HCT116 (cell line): ENCODE results near the gene PTPRF. TPM values are rescaled to one million over a fixed set of nuclear protein-coding genes. Genes with fewer than 3 reads are reported as not detected.

Experiments
- ATAC-seq: fragments of 200-7000 bp; cut with Tn5 transposase; 2 replicates; pipeline ENCODE4 v1.9.1; 2020; ENCODE audit warnings: mild to moderate bottlenecking, moderate library complexity
- BruUV-seq: library from RNA; stranded (reverse); fragments of 400-500 nt; replicated peaks from 2 replicates; lab custom pipeline; 2021; lab: Mats Ljungman, UMichigan
- CTCF ChIA-PET: fragments of 300-600 bp; sonication (Branson Sonifier 250); formaldehyde crosslinking; loops from one replicate; lab custom pipeline; 2021; ENCODE audit warnings: antibody characterized with exemption; lab: Charles Lee
- POLR2A ChIA-PET: fragments of 300-600, 350-600 bp; sonication (Branson Sonifier 250); formaldehyde crosslinking; loops from one replicate; lab custom pipeline; 2021; ENCODE audit warnings: antibody characterized with exemption; lab: Charles Lee
- RAD21 ChIA-PET, 2 experiments: fragments of 300-600 bp; sonication (Branson Sonifier 250); formaldehyde crosslinking; loops; one replicate each; lab custom pipeline; 2023; ENCODE audit warnings: low total read pairs in 2 of 2; ENCODE audit not compliant: uncharacterized antibody in 2 of 2, unreplicated experiment in 2 of 2, low non-redundant PET in 1 of 2; lab: Charles Lee
- DNase-seq: peaks from one replicate; pipeline ENCODE4 v3.0.0-alpha.2; 2010; ENCODE audit warnings: low read depth, low spot score
- H2AFZ ChIP-seq: fragments of 200-600 bp; shearing (Covaris generic), sonication (generic); 2 replicates; pipeline ENCODE4 v1.6.1; 2017; ENCODE audit warnings: low read depth, mixed run types, mixed read lengths, antibody characterized with exemption, low read length; ENCODE audit not compliant: poor library complexity, severe bottlenecking
- H3K27ac ChIP-seq: 2 replicates; pipeline ENCODE4 v1.5.1; 2012; ENCODE audit warnings: low read depth, low read length
- H3K27me3 ChIP-seq: fragments of 200-600 bp; sonication (generic); 2 replicates; pipeline ENCODE4 v1.6.1; 2016; ENCODE audit warnings: mixed run types, low read length, mixed read lengths; ENCODE audit not compliant: insufficient read depth
- H3K36me3 ChIP-seq, 2 experiments: fragments of 200-500 bp in 1 of 2; fragments of 200-600 bp in 1 of 2; sonication (Bioruptor generic) in 1 of 2; sonication (generic) in 1 of 2; 2 replicates each; pipeline versions ENCODE4 v1.5.1 to v1.6.1; 2014 to 2016; ENCODE audit warnings: low read length in 2 of 2, inconsistent platforms in 1 of 2, mixed read lengths in 1 of 2, mixed run types in 1 of 2; ENCODE audit not compliant: insufficient read depth in 2 of 2, control insufficient read depth in 1 of 2
- H3K4me1 ChIP-seq, 2 experiments: fragments of 200-600 bp in 1 of 2; sonication (generic) in 1 of 2; 2 replicates each; pipeline versions ENCODE4 v1.5.1 to v1.6.1; 2012 to 2017; ENCODE audit warnings: low read length in 2 of 2, inconsistent platforms in 1 of 2, mild to moderate bottlenecking in 1 of 2, mixed read lengths in 1 of 2, mixed run types in 1 of 2, moderate library complexity in 1 of 2; ENCODE audit not compliant: insufficient read depth in 2 of 2, control insufficient read depth in 1 of 2
- H3K4me2 ChIP-seq: fragments of 200-600 bp; sonication (generic); 2 replicates; pipeline ENCODE4 v1.6.1; 2017; ENCODE audit warnings: mixed run types, low read length, mixed read lengths
- H3K4me3 ChIP-seq, 2 experiments: fragments of 200-600 bp in 1 of 2; sonication (generic) in 1 of 2; replicated peaks in 1 of 2; 2 replicates each; pipeline ENCODE4 v1.5.1; 2011 to 2016; ENCODE audit warnings: low read length in 2 of 2, control low read depth in 1 of 2, low read depth in 1 of 2, mild to moderate bottlenecking in 1 of 2, mixed read lengths in 1 of 2, mixed run types in 1 of 2
- H3K79me2 ChIP-seq: fragments of 200-600 bp; sonication (generic); 2 replicates; pipeline ENCODE4 v1.6.1; 2017; ENCODE audit warnings: mild to moderate bottlenecking, mixed run types, low read length, moderate library complexity, mixed read lengths; ENCODE audit not compliant: insufficient read depth
- H3K9ac ChIP-seq: fragments of 200-600 bp; sonication (generic); 2 replicates; pipeline ENCODE4 v1.6.1; 2016; ENCODE audit warnings: low read length, mixed read lengths
- H3K9me2 ChIP-seq: fragments of 200-600 bp; sonication (generic), shearing (Covaris generic); 2 replicates; pipeline ENCODE4 v1.6.1; 2017; ENCODE audit warnings: mixed run types, mild to moderate bottlenecking, moderate library complexity; ENCODE audit not compliant: insufficient read depth
- H3K9me3 ChIP-seq, 2 experiments: fragments of 200-500 bp in 1 of 2; fragments of 200-600 bp in 1 of 2; sonication (Bioruptor generic) in 1 of 2; sonication (generic) in 1 of 2; 2 replicates each; pipeline ENCODE4 v1.6.1; 2014 to 2017; ENCODE audit warnings: low read length in 2 of 2, mixed read lengths in 2 of 2, inconsistent platforms in 1 of 2, low read depth in 1 of 2, mild to moderate bottlenecking in 1 of 2, mixed run types in 1 of 2, moderate library complexity in 1 of 2; ENCODE audit not compliant: control insufficient read depth in 1 of 2, insufficient read depth in 1 of 2
- H4K20me1 ChIP-seq: fragments of 200-600 bp; sonication (generic), shearing (Covaris generic); 2 replicates; pipeline ENCODE4 v1.6.1; 2017; ENCODE audit warnings: mixed run types, mild to moderate bottlenecking, moderate library complexity; ENCODE audit not compliant: insufficient read depth
- CEBPB ChIP-seq: IDR thresholded peaks from 2 replicates; pipeline ENCODE4 v1.6.1; 2012; ENCODE audit warnings: low read depth
- EZH2phosphoT487 ChIP-seq: fragments of 200-600 bp; IDR thresholded peaks from 2 replicates; pipeline ENCODE4 v1.6.1; 2018; ENCODE audit warnings: antibody characterized with exemption, borderline replicate concordance
- FOSL1 ChIP-seq: IDR thresholded peaks from 2 replicates; pipeline ENCODE4 v1.6.1; 2012; ENCODE audit warnings: low read depth
- POLR2A ChIP-seq: IDR thresholded peaks from 2 replicates; pipeline ENCODE4 v1.7.0; 2011; ENCODE audit warnings: borderline replicate concordance; ENCODE audit not compliant: insufficient read depth, insufficient read length; ENCODE audit errors: extremely low read depth
- POLR2AphosphoS5 ChIP-seq: IDR thresholded peaks from 2 replicates; pipeline ENCODE4 v1.6.1; 2011; ENCODE audit warnings: mild to moderate bottlenecking, low read depth, low read length, moderate library complexity
- RAD21 ChIP-seq: IDR thresholded peaks from 2 replicates; pipeline ENCODE4 v1.6.1; 2012; ENCODE audit warnings: low read depth, mild to moderate bottlenecking
- SP1 ChIP-seq: IDR thresholded peaks from 2 replicates; pipeline ENCODE4 v1.6.1; 2012; ENCODE audit warnings: low read depth
- SRF ChIP-seq: IDR thresholded peaks from 2 replicates; pipeline ENCODE4 v1.6.1; 2012; ENCODE audit warnings: low read depth
- YY1 ChIP-seq: IDR thresholded peaks from 2 replicates; pipeline ENCODE4 v1.6.1; 2011; ENCODE audit warnings: low read length, low read depth, moderate library complexity, mild to moderate bottlenecking; ENCODE audit not compliant: insufficient replicate concordance; ENCODE audit errors: extremely low read depth
- ZNF274 ChIP-seq: fragments of 200-500 bp; sonication (Bioruptor generic); IDR thresholded peaks from 2 replicates; pipeline ENCODE4 v1.6.1; 2014; ENCODE audit warnings: mild to moderate bottlenecking, low read depth, low read length, inconsistent platforms
- intact Hi-C: fragments of 100-400 bp; cut with micrococcal nuclease; formaldehyde crosslinking; loops from 2 replicates; pipeline ENCODE4 v1.10.0; 2022
- total RNA-seq: library from RNA; stranded (reverse); gene quantifications from one replicate; pipeline ENCODE4 v1.2.1, GENCODE V29; 2021; ENCODE audit not compliant: unreplicated experiment
- TF ChIP-seq, protein P1 (sequence below), 3 experiments: fragments of 200-600 bp in 1 of 3; sonication (generic) in 1 of 3; IDR thresholded peaks in 2 of 3; conservative IDR thresholded peaks in 1 of 3; 2 replicates each; pipeline ENCODE4 v1.5.1; 2012 to 2017; ENCODE audit warnings: low read depth in 2 of 3, low read length in 2 of 3, antibody characterized with exemption in 1 of 3, borderline replicate concordance in 1 of 3, control low read depth in 1 of 3, mild to moderate bottlenecking in 1 of 3, mixed read lengths in 1 of 3, mixed run types in 1 of 3, moderate library complexity in 1 of 3; ENCODE audit not compliant: insufficient read depth in 1 of 3
- TF ChIP-seq, protein P2 (sequence below): IDR thresholded peaks from 2 replicates; pipeline ENCODE4 v1.6.1; 2012; ENCODE audit warnings: low read depth
- TF ChIP-seq, protein P3 (sequence below): IDR thresholded peaks from 2 replicates; pipeline ENCODE4 v1.6.1; 2012
- TF ChIP-seq, protein P4 (sequence below): IDR thresholded peaks from 2 replicates; pipeline ENCODE4 v1.6.1; 2012
- TF ChIP-seq, protein P5 (sequence below): IDR thresholded peaks from 2 replicates; pipeline ENCODE4 v1.6.1; 2011; ENCODE audit warnings: mild to moderate bottlenecking, low read length, moderate library complexity; ENCODE audit not compliant: insufficient replicate concordance; ENCODE audit errors: extremely low read depth

PTPRF gene
- total RNA-seq, 1 experiment from 2014 or later: 224 TPM

DNA sequence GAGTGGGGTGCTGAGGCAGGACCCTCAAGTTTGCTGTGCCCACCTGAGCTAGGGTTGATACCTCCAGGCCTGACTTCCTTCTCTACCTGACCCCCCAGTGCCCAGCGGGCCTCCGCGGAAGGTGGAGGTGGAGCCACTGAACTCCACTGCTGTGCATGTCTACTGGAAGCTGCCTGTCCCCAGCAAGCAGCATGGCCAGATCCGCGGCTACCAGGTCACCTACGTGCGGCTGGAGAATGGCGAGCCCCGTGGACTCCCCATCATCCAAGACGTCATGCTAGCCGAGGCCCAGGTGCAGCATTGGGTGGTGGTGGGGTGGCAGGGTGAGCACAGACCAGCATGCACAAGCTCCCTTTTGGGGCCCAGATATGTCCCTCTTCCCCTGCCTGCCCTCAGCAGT is 67.9 kb downstream of the PTPRF start (continued):
- TF ChIP-seq, protein P1, sequence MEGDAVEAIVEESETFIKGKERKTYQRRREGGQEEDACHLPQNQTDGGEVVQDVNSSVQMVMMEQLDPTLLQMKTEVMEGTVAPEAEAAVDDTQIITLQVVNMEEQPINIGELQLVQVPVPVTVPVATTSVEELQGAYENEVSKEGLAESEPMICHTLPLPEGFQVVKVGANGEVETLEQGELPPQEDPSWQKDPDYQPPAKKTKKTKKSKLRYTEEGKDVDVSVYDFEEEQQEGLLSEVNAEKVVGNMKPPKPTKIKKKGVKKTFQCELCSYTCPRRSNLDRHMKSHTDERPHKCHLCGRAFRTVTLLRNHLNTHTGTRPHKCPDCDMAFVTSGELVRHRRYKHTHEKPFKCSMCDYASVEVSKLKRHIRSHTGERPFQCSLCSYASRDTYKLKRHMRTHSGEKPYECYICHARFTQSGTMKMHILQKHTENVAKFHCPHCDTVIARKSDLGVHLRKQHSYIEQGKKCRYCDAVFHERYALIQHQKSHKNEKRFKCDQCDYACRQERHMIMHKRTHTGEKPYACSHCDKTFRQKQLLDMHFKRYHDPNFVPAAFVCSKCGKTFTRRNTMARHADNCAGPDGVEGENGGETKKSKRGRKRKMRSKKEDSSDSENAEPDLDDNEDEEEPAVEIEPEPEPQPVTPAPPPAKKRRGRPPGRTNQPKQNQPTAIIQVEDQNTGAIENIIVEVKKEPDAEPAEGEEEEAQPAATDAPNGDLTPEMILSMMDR (IDR thresholded peaks at IDR 0.05 in 2 of 3, conservative IDR thresholded peaks at IDR 0.05 in 1 of 3; ENCODE audit: borderline replicate concordance in 1 of 3, insufficient read depth in 1 of 3, low read depth in 2 of 3, low read length in 2 of 3): no peak
- TF ChIP-seq SRF (no peak), EZH2phosphoT487 (no peak)
- TF ChIP-seq, all 23 proteins: peak for 0

DNA sequence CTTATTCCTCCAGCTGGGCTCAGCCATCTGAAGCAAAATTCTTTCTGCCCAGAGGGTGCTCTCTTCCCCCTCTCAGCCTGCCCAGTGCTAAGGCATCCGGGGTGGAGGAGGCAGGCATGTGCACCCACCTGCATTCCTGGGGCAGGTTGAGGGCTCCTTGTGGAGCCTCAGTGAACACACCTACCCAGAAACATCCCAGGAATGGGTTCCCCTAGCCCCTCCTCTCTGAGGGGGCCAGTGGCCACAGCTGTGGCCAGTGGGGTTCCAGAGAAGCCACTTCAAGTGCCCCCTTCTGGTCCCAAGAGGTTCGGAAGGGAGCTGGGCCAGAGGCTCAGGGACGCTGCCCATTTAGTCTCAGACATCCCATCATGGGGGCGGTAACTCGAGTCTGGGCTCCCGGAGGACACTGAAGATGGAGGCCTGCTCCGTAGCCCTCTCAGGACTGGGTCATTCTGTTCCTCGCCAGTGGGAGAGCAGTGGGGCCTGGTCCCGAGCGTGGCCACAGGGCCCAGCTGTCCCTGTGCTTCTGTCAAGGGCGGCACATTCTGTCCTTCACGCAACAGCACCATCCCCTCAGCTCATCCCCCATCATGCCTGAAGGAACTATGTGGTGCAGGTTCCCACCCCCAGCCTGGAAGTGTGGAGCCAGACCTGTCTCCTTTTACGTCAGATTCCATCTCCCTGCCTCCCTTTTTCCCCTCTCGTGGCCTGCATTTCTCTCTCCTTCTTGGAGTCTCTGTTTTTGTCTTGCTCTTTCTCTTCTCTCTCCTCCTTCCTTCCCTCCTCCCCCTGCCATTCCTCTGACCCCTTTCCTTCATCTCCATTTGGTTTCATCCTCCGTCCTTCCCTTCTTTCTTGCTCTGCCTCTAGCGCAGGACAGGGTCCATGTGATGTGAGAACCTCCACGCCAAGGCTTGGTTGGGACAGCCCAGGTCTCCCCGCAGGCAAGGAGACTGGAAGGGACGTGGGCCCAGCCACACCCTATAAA is 69.6 kb downstream of the PTPRF start:
- Histone ChIP-seq H3K79me2 (no peaks in the 10 kb centered on the region), H3K9me3 (no peaks in the 10 kb centered on the region), H3K27ac (no peak overlapping the region), H3K36me3 (peaks cover 22 to 32% of the 10 kb centered on the region in 2 experiments; a peak in 3 of 4 replicates), H2AFZ (no peak overlapping the region), H3K27me3 (no peaks in the 10 kb centered on the region), H3K4me2 (no peak overlapping the region), H3K9ac (no peak overlapping the region), H3K9me2 (no peaks in the 10 kb centered on the region), H4K20me1 (no peaks in the 10 kb centered on the region), H3K4me3 (no peak overlapping the region), H3K4me1 (no peaks in the 10 kb centered on the region)
- DNase-seq (no peak), ATAC-seq (no peak; the same call in 1 of the 2 replicates)
- RAD21 ChIA-PET: no interaction called here
- POLR2A ChIA-PET: no interaction called here
- BruUV-seq: no TSS peak
- intact Hi-C loops: no loop called here
- CTCF ChIA-PET: interaction anchor here (1.4 kb wide), 1 partner anchor 71 kb away, joined by 4 read pairs; no protein-coding TSS in a partner anchor
- TF ChIP-seq CEBPB: no peak
- TF ChIP-seq, protein P2, sequence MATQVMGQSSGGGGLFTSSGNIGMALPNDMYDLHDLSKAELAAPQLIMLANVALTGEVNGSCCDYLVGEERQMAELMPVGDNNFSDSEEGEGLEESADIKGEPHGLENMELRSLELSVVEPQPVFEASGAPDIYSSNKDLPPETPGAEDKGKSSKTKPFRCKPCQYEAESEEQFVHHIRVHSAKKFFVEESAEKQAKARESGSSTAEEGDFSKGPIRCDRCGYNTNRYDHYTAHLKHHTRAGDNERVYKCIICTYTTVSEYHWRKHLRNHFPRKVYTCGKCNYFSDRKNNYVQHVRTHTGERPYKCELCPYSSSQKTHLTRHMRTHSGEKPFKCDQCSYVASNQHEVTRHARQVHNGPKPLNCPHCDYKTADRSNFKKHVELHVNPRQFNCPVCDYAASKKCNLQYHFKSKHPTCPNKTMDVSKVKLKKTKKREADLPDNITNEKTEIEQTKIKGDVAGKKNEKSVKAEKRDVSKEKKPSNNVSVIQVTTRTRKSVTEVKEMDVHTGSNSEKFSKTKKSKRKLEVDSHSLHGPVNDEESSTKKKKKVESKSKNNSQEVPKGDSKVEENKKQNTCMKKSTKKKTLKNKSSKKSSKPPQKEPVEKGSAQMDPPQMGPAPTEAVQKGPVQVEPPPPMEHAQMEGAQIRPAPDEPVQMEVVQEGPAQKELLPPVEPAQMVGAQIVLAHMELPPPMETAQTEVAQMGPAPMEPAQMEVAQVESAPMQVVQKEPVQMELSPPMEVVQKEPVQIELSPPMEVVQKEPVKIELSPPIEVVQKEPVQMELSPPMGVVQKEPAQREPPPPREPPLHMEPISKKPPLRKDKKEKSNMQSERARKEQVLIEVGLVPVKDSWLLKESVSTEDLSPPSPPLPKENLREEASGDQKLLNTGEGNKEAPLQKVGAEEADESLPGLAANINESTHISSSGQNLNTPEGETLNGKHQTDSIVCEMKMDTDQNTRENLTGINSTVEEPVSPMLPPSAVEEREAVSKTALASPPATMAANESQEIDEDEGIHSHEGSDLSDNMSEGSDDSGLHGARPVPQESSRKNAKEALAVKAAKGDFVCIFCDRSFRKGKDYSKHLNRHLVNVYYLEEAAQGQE: no peak
- TF ChIP-seq YY1: no peak
- TF ChIP-seq SP1: no peak
- TF ChIP-seq FOSL1: no peak
- TF ChIP-seq RAD21: no peak
- TF ChIP-seq, protein P3, sequence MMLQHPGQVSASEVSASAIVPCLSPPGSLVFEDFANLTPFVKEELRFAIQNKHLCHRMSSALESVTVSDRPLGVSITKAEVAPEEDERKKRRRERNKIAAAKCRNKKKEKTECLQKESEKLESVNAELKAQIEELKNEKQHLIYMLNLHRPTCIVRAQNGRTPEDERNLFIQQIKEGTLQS: no peak
- no peak for TF ChIP-seq ZNF274
- no peak for TF ChIP-seq POLR2AphosphoS5
- TF ChIP-seq EZH2phosphoT487: no peak
- TF ChIP-seq, protein P4, sequence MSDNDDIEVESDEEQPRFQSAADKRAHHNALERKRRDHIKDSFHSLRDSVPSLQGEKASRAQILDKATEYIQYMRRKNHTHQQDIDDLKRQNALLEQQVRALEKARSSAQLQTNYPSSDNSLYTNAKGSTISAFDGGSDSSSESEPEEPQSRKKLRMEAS: no peak
- TF ChIP-seq POLR2A: no peak
- TF ChIP-seq, protein P5, sequence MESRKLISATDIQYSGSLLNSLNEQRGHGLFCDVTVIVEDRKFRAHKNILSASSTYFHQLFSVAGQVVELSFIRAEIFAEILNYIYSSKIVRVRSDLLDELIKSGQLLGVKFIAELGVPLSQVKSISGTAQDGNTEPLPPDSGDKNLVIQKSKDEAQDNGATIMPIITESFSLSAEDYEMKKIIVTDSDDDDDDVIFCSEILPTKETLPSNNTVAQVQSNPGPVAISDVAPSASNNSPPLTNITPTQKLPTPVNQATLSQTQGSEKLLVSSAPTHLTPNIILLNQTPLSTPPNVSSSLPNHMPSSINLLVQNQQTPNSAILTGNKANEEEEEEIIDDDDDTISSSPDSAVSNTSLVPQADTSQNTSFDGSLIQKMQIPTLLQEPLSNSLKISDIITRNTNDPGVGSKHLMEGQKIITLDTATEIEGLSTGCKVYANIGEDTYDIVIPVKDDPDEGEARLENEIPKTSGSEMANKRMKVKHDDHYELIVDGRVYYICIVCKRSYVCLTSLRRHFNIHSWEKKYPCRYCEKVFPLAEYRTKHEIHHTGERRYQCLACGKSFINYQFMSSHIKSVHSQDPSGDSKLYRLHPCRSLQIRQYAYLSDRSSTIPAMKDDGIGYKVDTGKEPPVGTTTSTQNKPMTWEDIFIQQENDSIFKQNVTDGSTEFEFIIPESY: no peak
